Osteoblast (primary cell): Measurements from ENCODE around the gene MAN2C1. TPM values are rescaled to one million over a fixed set of nuclear protein-coding genes. Genes with fewer than 3 reads are reported as not detected.

ENCODE experiments used
- DNase-seq: peaks from one replicate; pipeline ENCODE4 v3.0.0; 2011; ENCODE audit warnings: low spot score, mixed read lengths; ENCODE audit not compliant: insufficient read length; ENCODE audit errors: missing footprints
- H2AFZ ChIP-seq: 2 replicates; pipeline ENCODE4 v1.6.0; 2011; ENCODE audit warnings: mild to moderate bottlenecking, low read length
- H3K27ac ChIP-seq: 2 replicates; pipeline ENCODE4 v1.5.1; 2011; ENCODE audit warnings: mild to moderate bottlenecking, low read depth, low read length, moderate library complexity
- H3K27me3 ChIP-seq: 2 replicates; pipeline ENCODE4 v1.6.0; 2012; ENCODE audit warnings: mild to moderate bottlenecking, control low read depth, inconsistent platforms, low read length, moderate library complexity; ENCODE audit not compliant: insufficient read depth
- H3K36me3 ChIP-seq: 2 replicates; pipeline ENCODE4 v1.5.1; 2011; ENCODE audit warnings: mild to moderate bottlenecking, low read length, control low read depth, moderate library complexity; ENCODE audit not compliant: insufficient read depth
- H3K4me1 ChIP-seq: 2 replicates; pipeline ENCODE4 v1.5.1; 2011; ENCODE audit warnings: mild to moderate bottlenecking, low read length, control low read depth, moderate library complexity; ENCODE audit not compliant: insufficient read depth
- H3K4me2 ChIP-seq: 2 replicates; pipeline ENCODE4 v1.6.0; 2011; ENCODE audit warnings: mild to moderate bottlenecking, low read length; ENCODE audit not compliant: insufficient read depth
- H3K4me3 ChIP-seq: fragments of 200-600 bp; sonication (generic); 3 replicates; pipeline ENCODE4 v1.5.1; 2012; ENCODE audit warnings: mild to moderate bottlenecking, low read length, inconsistent platforms; ENCODE audit not compliant: insufficient read depth
- H3K79me2 ChIP-seq: 2 replicates; pipeline ENCODE4 v1.6.0; 2012; ENCODE audit warnings: mild to moderate bottlenecking, low read length, control low read depth, inconsistent platforms; ENCODE audit not compliant: insufficient read depth
- H3K9me3 ChIP-seq: 2 replicates; pipeline ENCODE4 v1.5.1; 2011; ENCODE audit warnings: low read depth, low read length, control low read depth
- H4K20me1 ChIP-seq: 2 replicates; pipeline ENCODE4 v1.6.0; 2012; ENCODE audit warnings: mild to moderate bottlenecking, low read length, control low read depth; ENCODE audit not compliant: insufficient read depth
- total RNA-seq: library from RNA; depleted of rRNA; stranded (reverse); fragments of >200 nt; gene quantifications from 2 replicates; pipeline ENCODE4 v1.2.3, GENCODE V29; 2012
- TF ChIP-seq, protein P1 (sequence below): IDR thresholded peaks from 2 replicates; pipeline ENCODE4 v1.5.1; 2011; ENCODE audit warnings: mild to moderate bottlenecking, low read depth, low read length, moderate library complexity; ENCODE audit errors: extremely low read depth

MAN2C1 gene
- total RNA-seq, 1 donor: 123 TPM

DNA sequence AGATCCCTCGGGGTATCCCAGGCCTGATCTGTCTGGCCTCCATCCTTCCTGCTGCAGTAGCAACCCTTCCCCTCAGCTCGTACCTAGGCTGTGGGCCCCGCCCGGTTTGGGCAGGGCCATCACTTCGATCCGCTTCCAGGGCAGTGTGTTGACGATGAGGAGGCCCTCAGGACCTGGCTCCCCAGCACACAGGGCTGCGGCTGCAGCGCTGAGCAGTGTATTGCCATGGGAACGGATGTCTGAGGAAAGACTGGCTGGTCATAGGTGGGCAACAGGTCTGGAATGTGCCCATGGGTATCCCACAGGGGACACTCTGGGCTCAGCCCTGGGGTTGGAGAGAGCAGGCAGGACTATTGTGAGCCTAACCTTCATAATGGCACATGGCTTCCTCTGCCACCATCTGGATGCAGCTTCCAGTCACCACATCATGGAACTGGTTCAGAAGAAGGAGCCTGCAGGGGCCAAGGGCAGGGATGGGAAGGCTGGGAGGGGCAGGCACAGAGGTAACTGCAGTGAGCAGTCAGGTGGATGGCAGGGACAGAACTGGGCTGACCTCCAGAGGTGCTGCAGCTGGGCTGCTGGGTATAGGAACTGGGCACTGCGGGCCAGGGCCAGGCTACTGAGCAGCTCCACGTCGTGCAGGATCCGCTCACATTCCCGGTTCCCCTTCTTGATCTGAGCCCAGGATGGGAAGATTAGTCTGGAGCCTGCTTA is 8.7 kb downstream of the MAN2C1 start:
- TF ChIP-seq, protein P1, sequence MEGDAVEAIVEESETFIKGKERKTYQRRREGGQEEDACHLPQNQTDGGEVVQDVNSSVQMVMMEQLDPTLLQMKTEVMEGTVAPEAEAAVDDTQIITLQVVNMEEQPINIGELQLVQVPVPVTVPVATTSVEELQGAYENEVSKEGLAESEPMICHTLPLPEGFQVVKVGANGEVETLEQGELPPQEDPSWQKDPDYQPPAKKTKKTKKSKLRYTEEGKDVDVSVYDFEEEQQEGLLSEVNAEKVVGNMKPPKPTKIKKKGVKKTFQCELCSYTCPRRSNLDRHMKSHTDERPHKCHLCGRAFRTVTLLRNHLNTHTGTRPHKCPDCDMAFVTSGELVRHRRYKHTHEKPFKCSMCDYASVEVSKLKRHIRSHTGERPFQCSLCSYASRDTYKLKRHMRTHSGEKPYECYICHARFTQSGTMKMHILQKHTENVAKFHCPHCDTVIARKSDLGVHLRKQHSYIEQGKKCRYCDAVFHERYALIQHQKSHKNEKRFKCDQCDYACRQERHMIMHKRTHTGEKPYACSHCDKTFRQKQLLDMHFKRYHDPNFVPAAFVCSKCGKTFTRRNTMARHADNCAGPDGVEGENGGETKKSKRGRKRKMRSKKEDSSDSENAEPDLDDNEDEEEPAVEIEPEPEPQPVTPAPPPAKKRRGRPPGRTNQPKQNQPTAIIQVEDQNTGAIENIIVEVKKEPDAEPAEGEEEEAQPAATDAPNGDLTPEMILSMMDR: no peak
- no peak overlapping the region for H2AFZ ChIP-seq
- DNase-seq: no peak
- no peak overlapping the region for H3K4me2 ChIP-seq
- no peak overlapping the region for H3K27ac ChIP-seq
- H3K36me3 ChIP-seq: peaks cover 55% of the 10 kb centered on the region
- no peaks in the 10 kb centered on the region for H4K20me1 ChIP-seq
- H3K9me3 ChIP-seq: no peaks in the 10 kb centered on the region
- H3K4me1 ChIP-seq: no peaks in the 10 kb centered on the region
- H3K27me3 ChIP-seq: no peaks in the 10 kb centered on the region
- H3K4me3 ChIP-seq: no peak overlapping the region
- H3K79me2 ChIP-seq: no peaks in the 10 kb centered on the region

- TF ChIP-seq, protein P1: no peak
- Histone ChIP-seq H4K20me1 (no peaks in the 10 kb centered on the region), H3K4me1 (no peaks in the 10 kb centered on the region), H3K4me3 (no peak overlapping the region), H3K27me3 (no peaks in the 10 kb centered on the region), H2AFZ (no peak overlapping the region), H3K36me3 (peaks cover 48% of the 10 kb centered on the region), H3K4me2 (no peak overlapping the region), H3K27ac (no peak overlapping the region), H3K79me2 (no peaks in the 10 kb centered on the region), H3K9me3 (no peaks in the 10 kb centered on the region)
- no peak for DNase-seq
These were observed 9.5 kb downstream of the MAN2C1 start for GRCh38 chr15:75358771-75359536.

GRCh38 chr15:75357976-75358673 is 10.3 kb downstream of the MAN2C1 start:
- no peak overlapping the region for H3K27ac ChIP-seq
- no peak overlapping the region for H2AFZ ChIP-seq
- peaks cover 2% of the 10 kb centered on the region for H4K20me1 ChIP-seq
- no peaks in the 10 kb centered on the region for H3K27me3 ChIP-seq
- DNase-seq: no peak
- H3K9me3 ChIP-seq: no peaks in the 10 kb centered on the region
- H3K4me2 ChIP-seq: no peak overlapping the region
- H3K4me3 ChIP-seq: no peak overlapping the region
- no peaks in the 10 kb centered on the region for H3K79me2 ChIP-seq
- no peaks in the 10 kb centered on the region for H3K4me1 ChIP-seq
- H3K36me3 ChIP-seq: peaks cover 46% of the 10 kb centered on the region
- TF ChIP-seq, protein P1: no peak

DNA sequence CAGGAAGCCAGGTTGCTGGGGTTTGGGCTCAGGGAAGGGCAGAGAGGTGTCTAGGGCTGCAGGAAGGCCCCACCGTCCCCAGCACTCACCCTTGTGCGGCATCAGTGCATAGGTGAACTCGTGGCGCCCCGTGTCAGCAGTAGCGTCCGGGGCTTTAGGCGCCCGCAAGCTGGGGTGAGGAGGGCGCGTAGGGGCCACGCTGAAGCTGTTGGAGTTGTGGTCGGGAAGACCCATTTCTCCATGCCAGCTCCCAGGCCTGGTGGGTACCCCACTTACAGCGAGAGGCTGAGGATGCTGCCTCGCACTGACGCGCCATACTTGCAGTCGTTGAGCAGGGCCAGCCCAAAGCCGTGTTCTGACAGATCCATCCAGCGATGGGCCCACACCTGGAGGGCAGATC is 11.9 kb downstream of the MAN2C1 start:
- H2AFZ ChIP-seq: no peak overlapping the region
- no peak overlapping the region for H3K4me3 ChIP-seq
- H3K36me3 ChIP-seq: peaks cover 39% of the 10 kb centered on the region

More for the DNA sequence above, 11.9 kb downstream of the MAN2C1 start:
- DNase-seq: no peak
- no peaks in the 10 kb centered on the region for H3K79me2 ChIP-seq
- peaks cover 2% of the 10 kb centered on the region for H4K20me1 ChIP-seq
- no peaks in the 10 kb centered on the region for H3K27me3 ChIP-seq
- TF ChIP-seq, protein P1: no peak
- H3K4me2 ChIP-seq: no peak overlapping the region
- H3K4me1 ChIP-seq: no peaks in the 10 kb centered on the region
- H3K9me3 ChIP-seq: no peaks in the 10 kb centered on the region
- H3K27ac ChIP-seq: no peak overlapping the region
